Astrocyte of the spinal cord (primary cell): ENCODE results near the gene SLIT3.
A peak's percentile ranks its signal among the peaks of the same experiment; 100 is the strongest.

Experiments used
- DNase-seq: peaks from one replicate; pipeline ENCODE4 v3.0.0; 2011; ENCODE audit warnings: low read depth, low spot score
- H3K4me3 ChIP-seq: 2 replicates; pipeline ENCODE4 v1.5.1; 2011; ENCODE audit warnings: low read depth, mild to moderate bottlenecking, low read length, moderate library complexity
- CTCF ChIP-seq: IDR thresholded peaks from 2 replicates; pipeline ENCODE4 v1.5.1; 2012; ENCODE audit warnings: low read depth, mild to moderate bottlenecking, low read length, inconsistent platforms
- in situ Hi-C: cut with HindIII; loops from 2 replicates; pipeline ENCODE4 v1.10.0; 2017; ENCODE audit warnings: low sequenced_read_pairs

SLIT3 gene

GRCh38 chr5:169165052-169165451 lies 135.9 kb downstream of the SLIT3 start:
- H3K4me3 ChIP-seq, result no peak overlapping the region
- DNase-seq, result no peak
- in situ Hi-C loops, result no loop called here
- TF ChIP-seq CTCF, result no peak

DNA sequence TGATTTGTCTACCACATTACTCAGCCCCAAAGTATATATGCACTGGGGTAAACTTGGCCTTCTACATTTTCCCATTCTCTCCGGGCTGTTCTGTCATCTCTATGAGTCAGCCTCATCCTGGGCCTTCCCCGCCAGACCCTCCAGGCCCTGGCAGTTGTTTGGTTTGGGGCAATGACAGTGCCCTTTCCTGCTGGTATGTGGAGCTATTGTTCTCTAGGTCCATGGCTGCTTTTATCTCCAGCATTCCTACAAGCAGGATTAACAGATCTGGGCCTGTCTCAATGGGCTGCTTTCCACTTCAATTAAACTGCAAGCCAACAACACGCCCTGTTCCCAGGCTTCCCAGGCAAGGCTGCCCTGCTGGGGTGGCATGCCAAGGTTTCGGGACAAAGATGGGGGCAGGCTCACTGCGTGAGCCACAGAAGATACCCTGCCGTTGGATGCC lies 136.4 kb downstream of the SLIT3 start:
- TF ChIP-seq CTCF, result no peak
- in situ Hi-C loops, result no loop called here
- peak; percentile 66 for DNase-seq
- no peak overlapping the region for H3K4me3 ChIP-seq

- in situ Hi-C loops, result no loop called here
- no peak overlapping the region for H3K4me3 ChIP-seq
- TF ChIP-seq CTCF, result no peak
- DNase-seq, result peak; percentile 64
Measured at GRCh38 chr5:169162407-169162806, 138.5 kb downstream of the SLIT3 start.

- peak; percentile 86 for DNase-seq
- H3K4me3 ChIP-seq, result no peak overlapping the region
- no peak for TF ChIP-seq CTCF
- in situ Hi-C loops, result no loop called here
Measured at GRCh38 chr5:169161022-169161680, 139.8 kb downstream of the SLIT3 start.

GRCh38 chr5:169160405-169160901 lies 140.5 kb downstream of the SLIT3 start:
- peak; percentile 24 for TF ChIP-seq CTCF
- H3K4me3 ChIP-seq, result no peak overlapping the region
- DNase-seq, result peak; percentile 8
- in situ Hi-C loops, result no loop called here

- no peak for TF ChIP-seq CTCF
- H3K4me3 ChIP-seq, result no peak overlapping the region
- DNase-seq, result no peak
- in situ Hi-C loops, result no loop called here
Measured at GRCh38 chr5:169158764-169159163, 142.2 kb downstream of the SLIT3 start.
